ENCODE results near the gene LGR5. TPM values are rescaled to one million over a fixed set of nuclear protein-coding genes. Genes with fewer than 3 reads are reported as not detected.

Gene LGR5
- total and polyA plus RNA-seq, 2 of the 8 experiments (the other 6 are each of a cell fraction or from before 2014, with no cell fraction given): 0.08 to 0.19 TPM

DNA sequence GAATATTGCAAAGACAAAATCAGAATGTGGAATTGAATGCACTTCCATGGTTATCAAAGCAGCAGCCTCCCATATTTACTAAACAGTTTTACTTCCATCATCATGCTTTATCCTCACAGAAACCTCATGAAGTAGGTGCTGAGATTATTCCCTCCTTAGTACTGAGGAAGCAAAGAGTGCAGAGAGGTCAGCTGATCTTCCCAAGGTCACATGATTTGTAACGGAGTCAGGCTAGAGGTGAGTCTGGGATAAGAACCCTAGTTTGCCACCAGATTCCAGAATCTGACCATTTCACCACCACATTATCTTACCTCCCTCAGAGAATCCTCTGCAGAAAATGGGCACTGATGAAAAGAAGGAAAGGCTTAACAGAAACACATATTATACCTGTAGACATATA is 102.0 kb downstream of the LGR5 start:
- ChIA-PET POLR2A (ENCODE audit: partially characterized antibody) (no interaction called here), CTCF (ENCODE audit: partially characterized antibody) (no interaction called here)
- no peaks in the 10 kb centered on the region for H3K9me3 ChIP-seq (ENCODE audit: insufficient read depth in 2 of 2, low read depth in 1 of 2, low read length in 1 of 2)
- no peak overlapping the region for H2BK12ac ChIP-seq (ENCODE audit: low read depth, low read length)
- H2AK5ac ChIP-seq (ENCODE audit: low read depth, low read length): no peak overlapping the region
- no peaks in the 10 kb centered on the region for H4K20me1 ChIP-seq (replicated peaks in 1 of 2; ENCODE audit: control insufficient read depth in 1 of 2, insufficient read depth in 2 of 2, low read length in 2 of 2)
- 81% methylated on average over 1 of the region's 1 CpG; no CpG with 5 or more reads in 1 of the 2 experiments for WGBS, 2 experiments (ENCODE audit: extremely low coverage in 1 of 2, insufficient coverage in 1 of 2, insufficient read length in 1 of 2, insufficient replicate concordance in 2 of 2, low coverage in 1 of 2, low lambda C conversion rate in 2 of 2, missing lambda C conversion rate in 1 of 2)
- H3K23me2 ChIP-seq (ENCODE audit: low read depth, low read length): no peaks in the 10 kb centered on the region
- DNase-seq (ENCODE audit: low read depth in 1 of 2, low spot score in 2 of 2) (no peak), FAIRE-seq (no peak)
- 0 out of 2 replicates have a peak overlapping the region, but pooled peaks have one; percentile 85 for H2AFZ ChIP-seq (ENCODE audit: low read length)
- H4K91ac ChIP-seq (replicated peaks; ENCODE audit: insufficient read length, low read length): no peak overlapping the region
- H3K56ac ChIP-seq (replicated peaks; ENCODE audit: insufficient read length, low read depth, low read length): no peak overlapping the region
- H4K5ac ChIP-seq (ENCODE audit: insufficient read length, low read depth, low read length): no peak overlapping the region
- no peak overlapping the region for H3K14ac ChIP-seq (ENCODE audit: insufficient read length)
- no peaks in the 10 kb centered on the region for H3K36me3 ChIP-seq (ENCODE audit: control insufficient read depth in 2 of 4, insufficient read depth in 4 of 4, low read length in 3 of 4)
- no peaks in the 10 kb centered on the region for H3K79me1 ChIP-seq (ENCODE audit: low read depth, low read length)
- H2BK20ac ChIP-seq (ENCODE audit: low read length): no peak overlapping the region
- H3K9ac ChIP-seq (replicated peaks in 1 of 4; ENCODE audit: extremely low read depth in 1 of 4, low read depth in 3 of 4, low read length in 3 of 4): no peak overlapping the region
- H2BK5ac ChIP-seq (ENCODE audit: low read depth, low read length): no peak overlapping the region
- H4K8ac ChIP-seq (ENCODE audit: extremely low read depth, insufficient read depth, low read length): no peak overlapping the region
- no peak overlapping the region for H3K27ac ChIP-seq (ENCODE audit: low read depth, low read length)
- H3K18ac ChIP-seq (ENCODE audit: extremely low read depth, low read length): no peak overlapping the region
- no peak overlapping the region for H3K23ac ChIP-seq (ENCODE audit: insufficient read length)
- H3K4me3 ChIP-seq (ENCODE audit: extremely low read depth in 1 of 4, insufficient read depth in 2 of 4, low read depth in 3 of 4, low read length in 4 of 4): no peak overlapping the region
- no peak overlapping the region for H2BK120ac ChIP-seq (replicated peaks; ENCODE audit: low read depth, low read length)
- H3K4me1 ChIP-seq (replicated peaks in 1 of 4; ENCODE audit: control insufficient read depth in 3 of 4, insufficient read depth in 4 of 4, low read length in 3 of 4): no peaks in the 10 kb centered on the region
- H2BK15ac ChIP-seq (ENCODE audit: low read length): no peak overlapping the region
- no peak overlapping the region for H3K4ac ChIP-seq (replicated peaks; ENCODE audit: insufficient read length, low read depth, low read length)
- no peaks in the 10 kb centered on the region for H3K27me3 ChIP-seq (replicated peaks in 1 of 4; ENCODE audit: control insufficient read depth in 3 of 4, extremely low read depth in 1 of 4, insufficient read depth in 3 of 4, low read length in 3 of 4)
- H3K4me2 ChIP-seq (ENCODE audit: insufficient read depth in 1 of 2, low read depth in 2 of 2, low read length in 2 of 2): no peak overlapping the region
- no peaks in the 10 kb centered on the region for H3K79me2 ChIP-seq (ENCODE audit: control insufficient read depth in 1 of 2, insufficient read depth in 2 of 2, low read length in 2 of 2)
- TF ChIP-seq, protein P1, sequence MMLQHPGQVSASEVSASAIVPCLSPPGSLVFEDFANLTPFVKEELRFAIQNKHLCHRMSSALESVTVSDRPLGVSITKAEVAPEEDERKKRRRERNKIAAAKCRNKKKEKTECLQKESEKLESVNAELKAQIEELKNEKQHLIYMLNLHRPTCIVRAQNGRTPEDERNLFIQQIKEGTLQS (IDR thresholded peaks at IDR 0.05; ENCODE audit: insufficient read depth, low read depth, low read length): 0 out of 2 replicates have a peak, but pooled peaks have one; percentile 14
- no peak for TF ChIP-seq TCF12 (IDR thresholded peaks at IDR 0.05; ENCODE audit: low read depth, low read length)
- TF ChIP-seq, protein P2, sequence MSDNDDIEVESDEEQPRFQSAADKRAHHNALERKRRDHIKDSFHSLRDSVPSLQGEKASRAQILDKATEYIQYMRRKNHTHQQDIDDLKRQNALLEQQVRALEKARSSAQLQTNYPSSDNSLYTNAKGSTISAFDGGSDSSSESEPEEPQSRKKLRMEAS (IDR thresholded peaks at IDR 0.05): no peak
- TF ChIP-seq EP300 (IDR thresholded peaks at IDR 0.05; ENCODE audit: borderline replicate concordance in 1 of 2, low read depth in 2 of 2, low read length in 2 of 2): no peak
- no peak for TF ChIP-seq SAP30 (IDR thresholded peaks at IDR 0.05; ENCODE audit: insufficient read depth, insufficient replicate concordance, low read length)
- no peak for TF ChIP-seq CHD1 (IDR thresholded peaks at IDR 0.05; ENCODE audit: low read depth, low read length)
- TF ChIP-seq GABPA (IDR thresholded peaks at IDR 0.05; ENCODE audit: borderline replicate concordance, insufficient read depth, low read length): no peak
- no peak for TF ChIP-seq BCL11A (IDR thresholded peaks at IDR 0.05; ENCODE audit: low read depth in 2 of 2, low read length in 2 of 2)
